Calu3 (cell line): ENCODE results near the gene RAD17. TPM values are rescaled to one million over a fixed set of nuclear protein-coding genes. Genes with fewer than 3 reads are reported as not detected.
A peak's percentile ranks its signal among the peaks of the same experiment; 100 is the strongest.
"Not testable (repeated sequence)": the region's sequence is repeated elsewhere in the genome, so short reads cannot be mapped to it uniquely, and the experiment has no call there.

ENCODE experiments used
- BruUV-seq: library from RNA; stranded (reverse); fragments of 400-500 nt; replicated peaks from 2 replicates; lab custom pipeline; 2021; lab: Mats Ljungman, UMichigan
- CTCF ChIA-PET: fragments of 300-600 bp; sonication (Branson Sonifier 250); formaldehyde crosslinking; loops from one replicate; lab custom pipeline; 2022; ENCODE audit warnings: antibody characterized with exemption; lab: Charles Lee
- DNase-seq: peaks from one replicate; pipeline ENCODE4 v3.0.0; 2022
- H3K27ac Mint-ChIP-seq: one replicate; pipeline ENCODE4 v1.8.0; 2022; ENCODE audit warnings: mixed read lengths; ENCODE audit not compliant: unreplicated experiment
- H3K27me3 Mint-ChIP-seq: one replicate; pipeline ENCODE4 v1.8.0; 2022; ENCODE audit warnings: mixed read lengths; ENCODE audit not compliant: unreplicated experiment
- H3K36me3 Mint-ChIP-seq: one replicate; pipeline ENCODE4 v1.8.0; 2022; ENCODE audit warnings: mild to moderate bottlenecking, moderate library complexity, mixed read lengths; ENCODE audit not compliant: insufficient read depth, unreplicated experiment
- H3K4me1 Mint-ChIP-seq: one replicate; pipeline ENCODE4 v1.8.0; 2022; ENCODE audit warnings: mild to moderate bottlenecking, low read depth, mixed read lengths; ENCODE audit not compliant: unreplicated experiment
- H3K4me3 Mint-ChIP-seq: one replicate; pipeline ENCODE4 v1.8.0; 2022; ENCODE audit warnings: mild to moderate bottlenecking, low read depth, moderate library complexity, mixed read lengths; ENCODE audit not compliant: unreplicated experiment
- H3K9me3 Mint-ChIP-seq: one replicate; pipeline ENCODE4 v1.8.0; 2022; ENCODE audit warnings: low read depth, mixed read lengths; ENCODE audit not compliant: unreplicated experiment
- intact Hi-C: fragments of 100-400 bp; cut with micrococcal nuclease; formaldehyde crosslinking; loops from one replicate; pipeline ENCODE4 v1.10.0; 2022; ENCODE audit not compliant: unreplicated experiment
- total RNA-seq: library from RNA; stranded (reverse); gene quantifications from 2 replicates; pipeline ENCODE4 v1.2.3, GENCODE V29; 2022
- TF ChIP-seq, protein P1 (sequence below): fragments of 200-600 bp; IDR thresholded peaks from one replicate; pipeline ENCODE4 v1.8.0; 2022; ENCODE audit warnings: antibody characterized with exemption; ENCODE audit not compliant: unreplicated experiment

RAD17 gene
- total RNA-seq, 1 experiment from 2014 or later = 16.9 TPM

DNA sequence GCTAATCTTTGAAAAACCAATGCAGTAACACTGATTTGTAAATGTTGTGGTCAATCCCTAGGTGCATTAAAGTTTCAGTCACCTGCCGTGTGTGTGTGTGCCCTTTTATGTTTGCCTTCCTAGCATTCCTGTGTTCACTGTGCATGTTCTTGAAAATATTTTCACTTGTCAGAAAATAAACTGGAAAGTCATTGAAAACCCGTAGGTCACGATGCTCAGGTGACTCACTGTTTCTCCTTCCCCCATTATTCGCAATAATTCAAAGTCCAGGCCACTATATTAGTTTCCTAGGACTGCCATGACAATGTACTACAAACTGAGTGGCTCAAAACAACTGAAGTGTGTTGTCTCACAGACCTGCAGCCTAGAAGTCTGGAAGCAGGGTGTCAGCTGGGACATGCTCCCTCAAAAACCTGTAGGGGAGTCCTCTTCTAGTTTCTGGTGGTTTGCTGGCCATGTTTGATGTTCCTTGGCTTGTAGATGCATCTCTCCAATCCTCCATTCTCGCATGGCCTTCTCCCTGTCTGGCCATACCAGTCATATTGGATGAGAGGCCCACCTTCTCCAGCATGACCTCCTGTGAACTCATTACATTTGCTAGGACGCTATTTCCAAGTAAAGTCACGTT, 74.6 kb downstream of the RAD17 start:
- no peak for DNase-seq
- Mint-ChIP-seq H3K27me3 (no peaks in the 10 kb centered on the region), H3K27ac (no peak overlapping the region), H3K36me3 (no peaks in the 10 kb centered on the region), H3K9me3 (no peaks in the 10 kb centered on the region), H3K4me1 (peaks cover 9% of the 10 kb centered on the region), H3K4me3 (peak overlapping the region; percentile 30)
- TF ChIP-seq, protein P1, sequence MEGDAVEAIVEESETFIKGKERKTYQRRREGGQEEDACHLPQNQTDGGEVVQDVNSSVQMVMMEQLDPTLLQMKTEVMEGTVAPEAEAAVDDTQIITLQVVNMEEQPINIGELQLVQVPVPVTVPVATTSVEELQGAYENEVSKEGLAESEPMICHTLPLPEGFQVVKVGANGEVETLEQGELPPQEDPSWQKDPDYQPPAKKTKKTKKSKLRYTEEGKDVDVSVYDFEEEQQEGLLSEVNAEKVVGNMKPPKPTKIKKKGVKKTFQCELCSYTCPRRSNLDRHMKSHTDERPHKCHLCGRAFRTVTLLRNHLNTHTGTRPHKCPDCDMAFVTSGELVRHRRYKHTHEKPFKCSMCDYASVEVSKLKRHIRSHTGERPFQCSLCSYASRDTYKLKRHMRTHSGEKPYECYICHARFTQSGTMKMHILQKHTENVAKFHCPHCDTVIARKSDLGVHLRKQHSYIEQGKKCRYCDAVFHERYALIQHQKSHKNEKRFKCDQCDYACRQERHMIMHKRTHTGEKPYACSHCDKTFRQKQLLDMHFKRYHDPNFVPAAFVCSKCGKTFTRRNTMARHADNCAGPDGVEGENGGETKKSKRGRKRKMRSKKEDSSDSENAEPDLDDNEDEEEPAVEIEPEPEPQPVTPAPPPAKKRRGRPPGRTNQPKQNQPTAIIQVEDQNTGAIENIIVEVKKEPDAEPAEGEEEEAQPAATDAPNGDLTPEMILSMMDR = no peak
- intact Hi-C loops = no loop called here
- no TSS peak for BruUV-seq
- CTCF ChIA-PET = interaction anchor here (0.6 kb wide), 1 partner anchor 24 kb away, joined by 3 read pairs; no protein-coding TSS in a partner anchor

DNA sequence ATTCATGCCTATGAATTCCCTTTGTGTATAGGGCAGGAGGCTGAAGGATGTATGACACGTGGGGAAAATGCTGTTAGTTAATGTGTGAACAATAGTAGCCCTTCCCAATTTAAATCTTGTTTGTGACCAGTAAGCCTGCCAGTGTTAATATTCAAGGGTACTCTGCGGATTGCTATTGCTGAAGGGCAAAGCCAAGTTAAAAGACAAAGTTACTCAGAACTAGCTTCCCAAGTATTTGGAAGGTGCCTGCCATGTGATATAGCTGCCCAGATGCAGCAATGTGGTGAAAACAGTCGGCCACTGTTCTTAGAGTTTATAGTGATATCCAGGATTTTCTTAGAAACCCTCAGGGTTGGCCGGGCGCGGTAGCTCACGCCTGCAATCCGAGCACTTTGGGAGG, 79.9 kb downstream of the RAD17 start:
- Mint-ChIP-seq H3K4me3 (no peak overlapping the region), H3K27me3 (no peaks in the 10 kb centered on the region), H3K9me3 (no peaks in the 10 kb centered on the region), H3K4me1 (peaks cover 24% of the 10 kb centered on the region), H3K36me3 (no peaks in the 10 kb centered on the region), H3K27ac (no peak overlapping the region)
- CTCF ChIA-PET = no interaction called here
- DNase-seq = no peak
- intact Hi-C loops = no loop called here
- TF ChIP-seq, protein P1 = no peak
- BruUV-seq = no TSS peak

DNA sequence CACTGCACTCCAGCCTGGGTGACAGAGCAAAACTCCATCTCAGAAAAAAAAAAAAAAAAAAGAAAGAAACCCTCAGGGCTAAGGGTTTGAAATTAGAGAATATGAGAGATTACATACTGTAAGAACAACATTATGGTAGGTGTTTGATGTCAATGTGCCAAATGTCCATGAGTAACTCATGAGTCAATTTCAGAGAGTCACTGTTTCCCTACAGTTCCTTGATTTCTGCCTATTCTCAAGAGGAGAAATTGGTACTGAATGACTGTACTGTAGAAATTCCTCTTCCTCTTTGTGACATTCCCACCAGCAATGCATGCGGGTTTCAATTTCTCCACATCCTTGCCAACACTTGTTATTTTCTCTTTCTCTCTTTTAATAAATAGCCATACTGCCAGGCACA, 80.5 kb downstream of the RAD17 start:
- CTCF ChIA-PET = no interaction called here
- intact Hi-C loops = loop anchor here (5.0 kb wide), 1 partner anchor 42 kb away; the partner anchor contains the start of gene OCLN
- H3K4me1 Mint-ChIP-seq = peaks cover 29% of the 10 kb centered on the region
- H3K27me3 Mint-ChIP-seq = no peaks in the 10 kb centered on the region
- BruUV-seq = no TSS peak
- H3K36me3 Mint-ChIP-seq = peaks cover 5% of the 10 kb centered on the region
- no peak overlapping the region for H3K4me3 Mint-ChIP-seq
- no peaks in the 10 kb centered on the region for H3K9me3 Mint-ChIP-seq
- H3K27ac Mint-ChIP-seq = no peak overlapping the region
- DNase-seq = no peak
- TF ChIP-seq, protein P1 = no peak

DNA sequence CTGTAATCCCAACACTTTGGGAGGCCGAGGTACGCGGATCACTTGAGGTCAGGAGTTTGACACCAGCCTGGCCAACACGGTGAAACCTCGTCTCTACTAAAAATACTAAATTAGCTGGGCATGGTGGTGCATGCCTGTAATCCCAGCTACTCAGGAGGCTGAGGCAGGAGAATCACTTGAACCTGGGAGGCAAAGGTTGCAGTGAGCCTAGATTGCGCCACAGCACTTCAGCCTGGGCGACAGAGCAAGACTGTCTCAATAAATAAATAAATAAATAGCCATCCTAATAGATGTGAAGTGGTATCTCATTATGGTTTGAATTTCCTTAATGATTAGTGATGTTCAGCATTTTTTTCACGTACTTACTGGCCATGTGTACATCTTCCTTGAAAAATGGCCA, 80.9 kb downstream of the RAD17 start:
- BruUV-seq, H3K4me3 Mint-ChIP-seq, H3K36me3 Mint-ChIP-seq, H3K27me3 Mint-ChIP-seq, DNase-seq, H3K27ac Mint-ChIP-seq, H3K9me3 Mint-ChIP-seq, CTCF ChIA-PET: not testable (repeated sequence)
- intact Hi-C loops = loop anchor here (5.0 kb wide), 1 partner anchor 42 kb away; the partner anchor contains the start of gene OCLN
- peaks cover 29% of the 10 kb centered on the region for H3K4me1 Mint-ChIP-seq
